H9 (cell line): ENCODE data around the gene MRAS. TPM values are rescaled to one million over a fixed set of nuclear protein-coding genes. Genes with fewer than 3 reads are reported as not detected.

Source experiments
- DNase-seq: peaks from one replicate; pipeline ENCODE4 v3.0.0-alpha.2; 2017
- H2AFZ ChIP-seq: one replicate; pipeline ENCODE4 v1.6.1; 2013; ENCODE audit warnings: mild to moderate bottlenecking, low read length, control low read depth, moderate library complexity
- H2AK5ac ChIP-seq: 2 replicates; pipeline ENCODE4 v1.6.1; 2013; ENCODE audit warnings: low read length, control low read depth, mixed read lengths; ENCODE audit not compliant: insufficient read length
- H2BK120ac ChIP-seq: one replicate; pipeline ENCODE4 v1.6.1; 2013; ENCODE audit warnings: low read depth, mild to moderate bottlenecking, low read length, control low read depth, inconsistent platforms; ENCODE audit not compliant: poor library complexity, severe bottlenecking
- H2BK12ac ChIP-seq: 2 replicates; pipeline ENCODE4 v1.6.1; 2013; ENCODE audit warnings: low read length, control low read depth, mixed read lengths, low read depth; ENCODE audit not compliant: insufficient read length
- H2BK15ac ChIP-seq: 2 replicates; pipeline ENCODE4 v1.6.1; 2013; ENCODE audit warnings: low read depth, low read length, control low read depth
- H2BK20ac ChIP-seq: one replicate; pipeline ENCODE4 v1.6.1; 2013; ENCODE audit warnings: low read depth, mild to moderate bottlenecking, low read length, control low read depth, inconsistent platforms; ENCODE audit not compliant: poor library complexity, severe bottlenecking
- H2BK5ac ChIP-seq: 2 replicates; pipeline ENCODE4 v1.6.1; 2013; ENCODE audit warnings: low read length, control low read depth, mixed read lengths; ENCODE audit not compliant: insufficient read length
- H3K14ac ChIP-seq: 2 replicates; pipeline ENCODE4 v1.6.1; 2013; ENCODE audit warnings: low read length, control low read depth; ENCODE audit not compliant: insufficient read depth
- H3K18ac ChIP-seq: 2 replicates; pipeline ENCODE4 v1.6.1; 2013; ENCODE audit warnings: low read depth, mild to moderate bottlenecking, mixed read lengths, low read length, control low read depth; ENCODE audit not compliant: insufficient read length
- H3K23ac ChIP-seq: 2 replicates; pipeline ENCODE4 v1.6.1; 2013; ENCODE audit warnings: low read length, control low read depth, mixed read lengths, low read depth; ENCODE audit not compliant: insufficient read length
- H3K23me2 ChIP-seq: 2 replicates; pipeline ENCODE4 v1.6.1; 2013; ENCODE audit warnings: low read depth, mild to moderate bottlenecking, mixed read lengths, low read length, control low read depth; ENCODE audit not compliant: insufficient read length, poor library complexity, severe bottlenecking
- H3K27ac ChIP-seq: 2 replicates; pipeline ENCODE4 v1.5.1; 2013; ENCODE audit warnings: low read length, control low read depth, mixed read lengths, low read depth; ENCODE audit not compliant: insufficient read length
- H3K27me3 ChIP-seq: 2 replicates; pipeline ENCODE4 v1.6.1; 2013; ENCODE audit warnings: low read length, control low read depth, inconsistent platforms; ENCODE audit not compliant: insufficient read depth
- H3K4ac ChIP-seq: 2 replicates; pipeline ENCODE4 v1.6.1; 2013; ENCODE audit warnings: low read depth, mild to moderate bottlenecking, control low read depth, inconsistent platforms, low read length, moderate library complexity
- H3K4me1 ChIP-seq: 2 replicates; pipeline ENCODE4 v1.6.1; 2013; ENCODE audit warnings: low read length, control low read depth, inconsistent platforms; ENCODE audit not compliant: insufficient read depth
- H3K4me2 ChIP-seq: 2 replicates; pipeline ENCODE4 v1.6.1; 2013; ENCODE audit warnings: low read length, control low read depth, mixed read lengths; ENCODE audit not compliant: insufficient read length, insufficient read depth
- H3K56ac ChIP-seq: 2 replicates; pipeline ENCODE4 v1.6.1; 2013; ENCODE audit warnings: low read depth, mild to moderate bottlenecking, mixed read lengths, low read length, control low read depth; ENCODE audit not compliant: insufficient read length
- H3K79me1 ChIP-seq: 2 replicates; pipeline ENCODE4 v1.6.1; 2013; ENCODE audit warnings: low read depth, mild to moderate bottlenecking, moderate library complexity, low read length, control low read depth, inconsistent platforms; ENCODE audit not compliant: insufficient read depth, poor library complexity, severe bottlenecking
- H3K79me2 ChIP-seq: 2 replicates; pipeline ENCODE4 v1.6.1; 2013; ENCODE audit warnings: low read length, control low read depth, inconsistent platforms; ENCODE audit not compliant: insufficient read depth
- H3K9ac ChIP-seq: 2 replicates; pipeline ENCODE4 v1.6.1; 2013; ENCODE audit warnings: low read length, control low read depth, mixed read lengths; ENCODE audit not compliant: insufficient read length; ENCODE audit errors: extremely low read depth
- H3K9me3 ChIP-seq: one replicate; pipeline ENCODE4 v1.6.1; 2013; ENCODE audit warnings: low read depth, low read length, inconsistent platforms; ENCODE audit not compliant: control insufficient read depth
- H3T11ph ChIP-seq: one replicate; pipeline ENCODE4 v1.6.1; 2013; ENCODE audit warnings: mild to moderate bottlenecking, low read length, control low read depth, inconsistent platforms
- H4K20me1 ChIP-seq: one replicate; pipeline ENCODE4 v1.6.1; 2013; ENCODE audit not compliant: control insufficient read depth, insufficient read length, insufficient read depth
- H4K5ac ChIP-seq: 2 replicates; pipeline ENCODE4 v1.6.1; 2013; ENCODE audit warnings: low read depth, mild to moderate bottlenecking, mixed read lengths, low read length, control low read depth; ENCODE audit not compliant: insufficient read length
- H4K8ac ChIP-seq: replicated peaks from 2 replicates; pipeline ENCODE4 v1.6.1; 2013; ENCODE audit warnings: low read length, control low read depth, mixed read lengths, low read depth; ENCODE audit not compliant: insufficient read length
- H4K91ac ChIP-seq: 2 replicates; pipeline ENCODE4 v1.6.1; 2013; ENCODE audit warnings: low read depth, mild to moderate bottlenecking, moderate library complexity, mixed read lengths, low read length, control low read depth; ENCODE audit not compliant: insufficient read length
- H3K27ac Mint-ChIP-seq, 3 experiments: 2 replicates in 2 of 3; 3 replicates in 1 of 3; pipeline ENCODE4 v1.8.0; 2020 to 2021; ENCODE audit warnings: mixed read lengths in 3 of 3, mild to moderate bottlenecking in 1 of 3, moderate library complexity in 1 of 3
- H3K27me3 Mint-ChIP-seq: 2 replicates; pipeline ENCODE4 v1.8.0; 2021; ENCODE audit warnings: low read depth, mild to moderate bottlenecking, moderate library complexity, mixed read lengths
- H3K36me3 Mint-ChIP-seq, 3 experiments: 2 replicates in 2 of 3; 3 replicates in 1 of 3; pipeline ENCODE4 v1.8.0; 2020 to 2021; ENCODE audit warnings: low read depth in 3 of 3, mixed read lengths in 3 of 3; ENCODE audit not compliant: insufficient read depth in 1 of 3
- H3K4me1 Mint-ChIP-seq, 2 experiments: 2 replicates each; pipeline ENCODE4 v1.8.0; 2020; ENCODE audit warnings: mixed read lengths in 2 of 2
- H3K4me3 Mint-ChIP-seq, 2 experiments: 2 replicates in 1 of 2; 3 replicates in 1 of 2; pipeline ENCODE4 v1.8.0; 2020 to 2021; ENCODE audit warnings: mild to moderate bottlenecking in 2 of 2, mixed read lengths in 2 of 2, moderate library complexity in 1 of 2
- H3K9me3 Mint-ChIP-seq, 2 experiments: 2 replicates in 1 of 2; 3 replicates in 1 of 2; pipeline ENCODE4 v1.8.0; 2020; ENCODE audit warnings: mild to moderate bottlenecking in 2 of 2, mixed read lengths in 2 of 2, moderate library complexity in 1 of 2
- WGBS: extraction: QIAGEN DNeasy Blood & Tissue Kit; methylation state at CpG from one replicate; pipeline ENCODE4 v1.1.7; 2013; ENCODE audit warnings: missing lambda C conversion rate, low lambda C conversion rate, mixed read lengths; ENCODE audit not compliant: insufficient read length; ENCODE audit errors: extremely low coverage; 5-methylcytosine and 5-hydroxymethylcytosine counted together
- total RNA-seq: library from RNA; stranded (reverse); gene quantifications from 2 replicates; pipeline ENCODE4 v1.2.1, GENCODE V29; 2021
- TF ChIP-seq, protein P1 (sequence below): fragments of 200-600 bp; sonication (generic); conservative IDR thresholded peaks from 3 replicates; pipeline ENCODE4 v1.8.0; 2021; ENCODE audit warnings: antibody characterized with exemption, mild to moderate bottlenecking

Gene MRAS
- total RNA-seq, 1 experiment from 2014 or later: 10.9 TPM

DNA sequence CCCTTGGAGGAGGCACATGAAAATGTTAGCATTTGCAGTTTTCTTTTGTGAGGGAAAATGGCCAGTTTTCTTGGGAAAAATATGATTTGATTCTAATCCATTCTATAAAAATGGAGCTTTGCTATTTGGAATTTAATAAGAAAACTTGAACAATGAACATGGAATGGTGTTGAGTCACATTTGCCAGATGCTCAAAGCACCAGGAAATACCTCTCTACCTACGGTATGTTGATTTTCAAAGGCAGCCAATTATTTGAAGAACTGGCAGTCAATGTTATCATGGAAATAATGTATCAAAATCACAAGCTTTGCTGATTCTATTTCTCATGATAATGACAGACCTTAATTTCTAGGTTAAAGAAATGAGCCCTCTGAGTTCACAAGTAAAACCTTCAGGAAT is 33.6 kb upstream of the MRAS start:
- no CpG with 5 or more reads among the region's 1 CpG for WGBS
- Histone ChIP-seq H4K8ac (no peak overlapping the region), H3K14ac (no peak overlapping the region), H3K23ac (no peak overlapping the region), H2BK5ac (no peak overlapping the region), H3K56ac (no peak overlapping the region), H2AK5ac (no peak overlapping the region), H3K27me3 (no peaks in the 10 kb centered on the region), H3K79me2 (no peaks in the 10 kb centered on the region), H2BK120ac (no peak overlapping the region), H4K5ac (no peak overlapping the region), H3K9me3 (no peaks in the 10 kb centered on the region), H2BK12ac (no peak overlapping the region), H3K9ac (no peak overlapping the region), H3K27ac (no peak overlapping the region), H3T11ph (no peak overlapping the region), H4K91ac (no peak overlapping the region), H3K4ac (no peak overlapping the region), H2BK20ac (no peak overlapping the region), H2AFZ (no peak overlapping the region), H3K4me2 (no peak overlapping the region), H3K79me1 (no peaks in the 10 kb centered on the region), H2BK15ac (no peak overlapping the region), H3K18ac (no peak overlapping the region), H3K23me2 (no peaks in the 10 kb centered on the region), H4K20me1 (no peaks in the 10 kb centered on the region), H3K4me1 (no peaks in the 10 kb centered on the region)
- H3K36me3 Mint-ChIP-seq: no peaks in the 10 kb centered on the region
- peaks cover 22% of the 10 kb centered on the region for H3K27me3 Mint-ChIP-seq
- no peak overlapping the region for H3K4me3 Mint-ChIP-seq
- DNase-seq: no peak
- H3K4me1 Mint-ChIP-seq: no peaks in the 10 kb centered on the region
- peaks cover 0 to 4% of the 10 kb centered on the region in 2 experiments; a peak in 2 of 5 replicates for H3K9me3 Mint-ChIP-seq
- H3K27ac Mint-ChIP-seq: no peak overlapping the region
- TF ChIP-seq, protein P1, sequence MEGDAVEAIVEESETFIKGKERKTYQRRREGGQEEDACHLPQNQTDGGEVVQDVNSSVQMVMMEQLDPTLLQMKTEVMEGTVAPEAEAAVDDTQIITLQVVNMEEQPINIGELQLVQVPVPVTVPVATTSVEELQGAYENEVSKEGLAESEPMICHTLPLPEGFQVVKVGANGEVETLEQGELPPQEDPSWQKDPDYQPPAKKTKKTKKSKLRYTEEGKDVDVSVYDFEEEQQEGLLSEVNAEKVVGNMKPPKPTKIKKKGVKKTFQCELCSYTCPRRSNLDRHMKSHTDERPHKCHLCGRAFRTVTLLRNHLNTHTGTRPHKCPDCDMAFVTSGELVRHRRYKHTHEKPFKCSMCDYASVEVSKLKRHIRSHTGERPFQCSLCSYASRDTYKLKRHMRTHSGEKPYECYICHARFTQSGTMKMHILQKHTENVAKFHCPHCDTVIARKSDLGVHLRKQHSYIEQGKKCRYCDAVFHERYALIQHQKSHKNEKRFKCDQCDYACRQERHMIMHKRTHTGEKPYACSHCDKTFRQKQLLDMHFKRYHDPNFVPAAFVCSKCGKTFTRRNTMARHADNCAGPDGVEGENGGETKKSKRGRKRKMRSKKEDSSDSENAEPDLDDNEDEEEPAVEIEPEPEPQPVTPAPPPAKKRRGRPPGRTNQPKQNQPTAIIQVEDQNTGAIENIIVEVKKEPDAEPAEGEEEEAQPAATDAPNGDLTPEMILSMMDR: no peak
